ENCODE data around the gene RPLP1. TPM values are rescaled to one million over a fixed set of nuclear protein-coding genes. Genes with fewer than 3 reads are reported as not detected.

RPLP1 gene
- total RNA-seq, 1 donor from 2014 or later = 572 TPM

GRCh38 chr15:69456208-69457166 is 3.9 kb downstream of the RPLP1 start:
- no peak for DNase-seq
- H3K9me3 Mint-ChIP-seq (ENCODE audit: unreplicated experiment) = no peaks in the 10 kb centered on the region
- H3K36me3 Mint-ChIP-seq (ENCODE audit: unreplicated experiment) = no peaks in the 10 kb centered on the region
- no peak for TF ChIP-seq CTCF (IDR thresholded peaks at IDR 0.05; ENCODE audit: partially characterized antibody, unreplicated experiment)
- H3K4me1 Mint-ChIP-seq (ENCODE audit: low read depth, unreplicated experiment) = peaks cover 10% of the 10 kb centered on the region
- no peak overlapping the region for H3K4me3 Mint-ChIP-seq (ENCODE audit: unreplicated experiment)
- H3K27me3 Mint-ChIP-seq (ENCODE audit: unreplicated experiment) = no peaks in the 10 kb centered on the region
- no peak overlapping the region for H3K27ac Mint-ChIP-seq (ENCODE audit: unreplicated experiment)

- Mint-ChIP-seq H3K27ac (ENCODE audit: unreplicated experiment) (no peak overlapping the region), H3K4me3 (ENCODE audit: unreplicated experiment) (peak overlapping the region; percentile 21), H3K4me1 (ENCODE audit: low read depth, unreplicated experiment) (peaks cover 5% of the 10 kb centered on the region), H3K27me3 (ENCODE audit: unreplicated experiment) (no peaks in the 10 kb centered on the region), H3K9me3 (ENCODE audit: unreplicated experiment) (no peaks in the 10 kb centered on the region), H3K36me3 (ENCODE audit: unreplicated experiment) (no peaks in the 10 kb centered on the region)
- TF ChIP-seq CTCF (IDR thresholded peaks at IDR 0.05; ENCODE audit: partially characterized antibody, unreplicated experiment) = no peak
- no peak for DNase-seq
These were observed 5.0 kb downstream of the RPLP1 start for GRCh38 chr15:69457304-69458280.

- no peak for TF ChIP-seq CTCF (IDR thresholded peaks at IDR 0.05; ENCODE audit: partially characterized antibody, unreplicated experiment)
- Mint-ChIP-seq H3K27me3 (ENCODE audit: unreplicated experiment) (no peaks in the 10 kb centered on the region), H3K4me1 (ENCODE audit: low read depth, unreplicated experiment) (peaks cover 3% of the 10 kb centered on the region), H3K36me3 (ENCODE audit: unreplicated experiment) (no peaks in the 10 kb centered on the region), H3K9me3 (ENCODE audit: unreplicated experiment) (peaks cover 1% of the 10 kb centered on the region), H3K27ac (ENCODE audit: unreplicated experiment) (no peak overlapping the region), H3K4me3 (ENCODE audit: unreplicated experiment) (no peak overlapping the region)
- no peak for DNase-seq
These were observed 6.4 kb downstream of the RPLP1 start for GRCh38 chr15:69459066-69459465.

- Mint-ChIP-seq H3K36me3 (ENCODE audit: unreplicated experiment) (no peaks in the 10 kb centered on the region), H3K4me1 (ENCODE audit: low read depth, unreplicated experiment) (no peaks in the 10 kb centered on the region), H3K9me3 (ENCODE audit: unreplicated experiment) (peaks cover 1% of the 10 kb centered on the region), H3K4me3 (ENCODE audit: unreplicated experiment) (no peak overlapping the region), H3K27me3 (ENCODE audit: unreplicated experiment) (no peaks in the 10 kb centered on the region), H3K27ac (ENCODE audit: unreplicated experiment) (no peak overlapping the region)
- no peak for TF ChIP-seq CTCF (IDR thresholded peaks at IDR 0.05; ENCODE audit: partially characterized antibody, unreplicated experiment)
- DNase-seq = no peak
These were observed 7.9 kb downstream of the RPLP1 start for GRCh38 chr15:69460481-69460880.

All from glutamatergic neuron (in vitro differentiated cells).